Thyroid gland (tissue), 4 donors: ENCODE results near the gene OBI1. TPM values are rescaled to one million over a fixed set of nuclear protein-coding genes. Genes with fewer than 3 reads are reported as not detected.

ENCODE experiments used
- DNase-seq, 2 donors: peaks; one replicate each; pipeline ENCODE4 v3.0.0-alpha.2; 2019
- H3K27ac ChIP-seq, 3 donors: fragments of 200-600 bp; sonication (generic); 1 replicate in 2 of 3; 2 replicates in 1 of 3; pipeline ENCODE4 v1.5.1; 2016 to 2019; ENCODE audit warnings: mild to moderate bottlenecking in 1 of 3, moderate library complexity in 1 of 3
- H3K27me3 ChIP-seq: fragments of 200-600 bp; sonication (generic); one replicate; pipeline ENCODE4 v1.5.1; 2019
- H3K36me3 ChIP-seq, 2 donors: fragments of 200-600 bp; sonication (generic); one replicate each; pipeline ENCODE4 v1.5.1; 2016 to 2019
- H3K4me1 ChIP-seq, 2 donors: fragments of 200-600 bp; sonication (generic); one replicate each; pipeline ENCODE4 v1.5.1; 2017 to 2019
- H3K4me3 ChIP-seq, 3 donors: fragments of 200-600 bp; sonication (generic); replicated peaks in 1 of 3; 1 replicate in 2 of 3; 2 replicates in 1 of 3; pipeline ENCODE4 v1.5.1; 2016; ENCODE audit warnings: mild to moderate bottlenecking in 1 of 3
- H3K9me3 ChIP-seq: fragments of 200-600 bp; sonication (generic); one replicate; pipeline ENCODE4 v1.5.1; 2017
- POLR2A ChIP-seq, 2 donors: fragments of 450-650 bp; IDR thresholded peaks; one replicate each; pipeline ENCODE4 v1.6.1; 2017; ENCODE audit warnings: antibody characterized with exemption in 2 of 2, mild to moderate bottlenecking in 2 of 2, moderate library complexity in 1 of 2
- WGBS, 2 donors: methylation state at CpG; one replicate each; pipeline ENCODE4 v1.1.5; 2017; 5-methylcytosine and 5-hydroxymethylcytosine counted together
- intact Hi-C: fragments of 100-400 bp; cut with DNase I; formaldehyde crosslinking; loops from one replicate; pipeline ENCODE4 v1.15.1; 2023
- total RNA-seq, 4 donors: library from RNA; depleted of rRNA; stranded (reverse); fragments of >200 nt; gene quantifications; one replicate each; pipeline ENCODE4 v1.2.3, GENCODE V29; 2016
- TF ChIP-seq, protein P1 (sequence below), 6 experiments: fragments of 200-600 bp in 3 of 6; fragments of 450-650 bp in 3 of 6; sonication (generic) in 3 of 6; IDR thresholded peaks; one replicate each; pipeline ENCODE4 v1.5.1; 2016 to 2019; ENCODE audit warnings: antibody characterized with exemption in 6 of 6, mild to moderate bottlenecking in 2 of 6, inconsistent platforms in 1 of 6, moderate library complexity in 1 of 6

Gene OBI1
- total RNA-seq, 4 donors from 2014 or later = 10.1 to 17.3 (median 13.5) TPM

DNA sequence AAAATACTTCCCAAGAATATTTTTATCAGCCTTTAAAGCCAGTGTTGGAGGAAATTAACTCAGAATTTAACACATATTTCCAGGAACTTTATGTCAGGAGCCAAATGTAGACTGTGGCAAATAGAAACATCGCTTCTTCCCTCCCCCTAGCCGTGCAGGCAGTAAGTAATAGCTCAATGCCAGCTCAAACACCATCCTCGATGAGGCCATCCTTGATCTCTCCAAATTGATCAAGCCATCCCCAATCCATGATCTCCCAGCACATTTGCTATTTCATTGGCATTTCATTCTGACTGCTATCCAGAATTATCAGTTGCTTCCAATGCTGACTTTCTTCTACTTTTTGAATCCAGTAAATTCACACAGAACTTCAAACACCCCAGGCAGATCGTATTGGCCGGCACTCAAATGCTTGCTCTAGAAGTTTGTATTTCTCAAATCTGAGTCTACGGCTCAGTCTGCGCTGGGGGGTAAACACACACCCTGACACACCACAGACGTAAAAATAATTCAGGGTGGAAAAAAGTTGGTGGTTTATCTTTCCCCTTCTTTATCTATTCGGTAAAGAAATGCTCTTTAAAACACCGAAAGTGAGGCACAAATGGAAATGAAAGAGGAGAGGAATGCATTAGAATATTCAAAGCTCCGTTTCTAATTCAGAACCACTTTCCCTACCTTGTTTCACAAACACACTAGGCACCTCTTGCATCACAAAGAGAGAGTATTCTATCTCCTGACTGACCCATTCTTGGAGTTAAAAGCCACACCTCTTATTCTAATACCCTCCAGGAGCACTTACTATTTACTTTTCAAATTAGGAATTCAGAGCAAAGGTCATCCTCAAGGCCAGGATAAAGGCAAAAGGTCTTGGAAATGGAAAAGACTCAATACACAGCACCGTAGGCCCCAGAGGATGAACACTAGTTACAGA is 991 bp downstream of the OBI1 start:
- intact Hi-C loops = loop anchor here (10.0 kb wide), 1 partner anchor 53 kb away; the partner anchor contains the start of gene POU4F1
- Histone ChIP-seq H3K27me3 (no peaks in the 10 kb centered on the region), H3K27ac (peak overlapping the region in 1 of 3 donors; percentile 65), H3K4me3 (peak overlapping the region; percentile 62 to 85 (median 70)), H3K9me3 (no peaks in the 10 kb centered on the region), H3K36me3 (no peaks in the 10 kb centered on the region), H3K4me1 (peaks cover 0 to 7% of the 10 kb centered on the region in 2 donors)
- 12% methylated on average over 12 of the region's 12 CpGs for WGBS, 2 donors
- no peak for DNase-seq
- TF ChIP-seq POLR2A (IDR thresholded peaks at IDR 0.05) = no peak
- TF ChIP-seq, protein P1, sequence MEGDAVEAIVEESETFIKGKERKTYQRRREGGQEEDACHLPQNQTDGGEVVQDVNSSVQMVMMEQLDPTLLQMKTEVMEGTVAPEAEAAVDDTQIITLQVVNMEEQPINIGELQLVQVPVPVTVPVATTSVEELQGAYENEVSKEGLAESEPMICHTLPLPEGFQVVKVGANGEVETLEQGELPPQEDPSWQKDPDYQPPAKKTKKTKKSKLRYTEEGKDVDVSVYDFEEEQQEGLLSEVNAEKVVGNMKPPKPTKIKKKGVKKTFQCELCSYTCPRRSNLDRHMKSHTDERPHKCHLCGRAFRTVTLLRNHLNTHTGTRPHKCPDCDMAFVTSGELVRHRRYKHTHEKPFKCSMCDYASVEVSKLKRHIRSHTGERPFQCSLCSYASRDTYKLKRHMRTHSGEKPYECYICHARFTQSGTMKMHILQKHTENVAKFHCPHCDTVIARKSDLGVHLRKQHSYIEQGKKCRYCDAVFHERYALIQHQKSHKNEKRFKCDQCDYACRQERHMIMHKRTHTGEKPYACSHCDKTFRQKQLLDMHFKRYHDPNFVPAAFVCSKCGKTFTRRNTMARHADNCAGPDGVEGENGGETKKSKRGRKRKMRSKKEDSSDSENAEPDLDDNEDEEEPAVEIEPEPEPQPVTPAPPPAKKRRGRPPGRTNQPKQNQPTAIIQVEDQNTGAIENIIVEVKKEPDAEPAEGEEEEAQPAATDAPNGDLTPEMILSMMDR (IDR thresholded peaks at IDR 0.05) = no peak

DNA sequence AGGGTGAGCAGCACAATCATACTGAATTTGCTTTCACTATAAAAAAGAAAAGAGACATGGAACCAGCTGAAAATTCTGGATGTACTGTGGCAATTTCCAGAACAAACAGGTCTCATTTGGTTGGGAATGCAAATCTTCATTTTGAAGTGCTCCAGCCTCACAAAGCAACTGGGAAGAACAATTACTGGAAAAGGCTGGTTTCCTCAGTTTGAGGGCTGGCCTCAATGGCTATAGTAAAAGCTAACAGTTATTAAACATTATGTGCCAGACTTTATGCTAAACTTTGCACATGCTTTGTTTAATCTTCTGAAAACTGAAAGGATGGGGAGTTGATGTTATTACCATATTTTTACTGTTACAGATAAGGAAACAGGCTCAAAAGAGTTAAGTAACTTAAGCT is 3.0 kb downstream of the OBI1 start:
- Histone ChIP-seq H3K27ac (no peak overlapping the region), H3K9me3 (no peaks in the 10 kb centered on the region), H3K36me3 (no peaks in the 10 kb centered on the region), H3K4me1 (peaks cover 0 to 7% of the 10 kb centered on the region in 2 donors), H3K4me3 (no peak overlapping the region), H3K27me3 (no peaks in the 10 kb centered on the region)
- intact Hi-C loops = loop anchor here (10.0 kb wide), 1 partner anchor 51 kb away; the partner anchor contains the start of gene POU4F1
- no peak for TF ChIP-seq POLR2A (IDR thresholded peaks at IDR 0.05)
- TF ChIP-seq, protein P1 (IDR thresholded peaks at IDR 0.05) = no peak
- DNase-seq = no peak

DNA sequence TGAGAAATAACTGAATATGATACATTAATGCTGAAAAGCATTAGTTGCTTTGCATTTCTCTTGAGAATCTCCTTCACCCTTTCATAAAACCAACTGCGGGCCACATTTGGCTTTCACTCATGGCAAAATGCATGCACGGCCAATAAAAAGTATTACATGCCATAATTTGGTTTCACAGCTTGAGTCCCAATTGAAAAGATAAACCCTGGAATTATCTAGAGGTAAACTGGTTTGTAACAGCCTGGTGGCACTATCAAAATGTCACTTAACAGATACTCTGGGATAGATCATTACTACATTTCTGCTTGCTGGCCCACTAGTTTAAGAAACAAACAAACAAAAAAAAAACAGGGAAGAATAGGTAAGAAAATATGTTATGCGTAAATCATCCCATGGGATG is 3.9 kb downstream of the OBI1 start:
- no peak overlapping the region for H3K27ac ChIP-seq
- H3K4me1 ChIP-seq = peaks cover 0 to 7% of the 10 kb centered on the region in 2 donors
- no peaks in the 10 kb centered on the region for H3K36me3 ChIP-seq
- TF ChIP-seq POLR2A (IDR thresholded peaks at IDR 0.05) = no peak
- no peak for DNase-seq
- H3K27me3 ChIP-seq = no peaks in the 10 kb centered on the region
- intact Hi-C loops = loop anchor here (10.0 kb wide), 1 partner anchor 50 kb away; the partner anchor contains the start of gene POU4F1
- no peak overlapping the region for H3K4me3 ChIP-seq
- 94 to 95% methylated on average over 3 of the region's 3 CpGs for WGBS, 2 donors
- H3K9me3 ChIP-seq = no peaks in the 10 kb centered on the region

DNA sequence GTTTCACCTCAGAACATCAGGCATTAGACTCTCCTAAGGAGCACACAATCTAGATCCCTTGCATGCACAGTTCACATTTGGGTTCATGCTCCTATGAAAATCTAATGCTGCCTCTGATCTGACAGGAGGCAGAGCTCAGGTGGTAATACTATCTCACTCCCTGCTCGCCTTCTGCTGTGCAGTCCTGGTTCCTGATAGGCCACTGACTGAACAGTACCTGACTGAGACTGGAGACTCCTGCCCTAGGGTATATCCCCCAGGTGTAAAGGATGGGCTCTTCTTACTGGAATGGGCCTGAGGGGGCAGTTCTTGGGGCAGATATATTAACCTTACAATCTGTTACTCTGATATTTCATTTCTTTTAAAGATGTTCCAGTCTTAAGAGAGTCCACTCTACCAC is 6.3 kb downstream of the OBI1 start:
- 100% methylated on average over 1 of the region's 1 CpG for WGBS, 2 donors
- intact Hi-C loops = loop anchor here (10.0 kb wide), 1 partner anchor 48 kb away; the partner anchor contains the start of gene POU4F1

DNA sequence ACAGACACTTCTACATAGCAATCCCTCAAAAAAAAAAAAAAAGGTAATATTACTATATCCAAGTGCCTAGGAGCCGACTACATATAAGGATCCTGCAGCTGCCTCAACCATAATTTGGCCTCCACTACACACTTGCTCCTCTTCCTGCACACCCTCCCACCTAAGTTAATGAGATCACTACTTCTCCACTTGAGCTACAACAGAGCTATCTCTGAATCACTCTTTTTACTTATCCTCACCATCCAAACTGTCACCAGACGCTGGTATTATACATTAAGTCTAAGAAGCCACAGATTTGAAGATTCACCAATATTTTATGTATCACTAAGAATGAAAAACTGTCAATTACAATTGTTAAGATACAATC is 8.3 kb downstream of the OBI1 start:
- 88 to 94% methylated on average over 2 of the region's 2 CpGs for WGBS, 2 donors
- H3K27me3 ChIP-seq = no peaks in the 10 kb centered on the region
- no peaks in the 10 kb centered on the region for H3K9me3 ChIP-seq
- H3K4me1 ChIP-seq = no peaks in the 10 kb centered on the region
- TF ChIP-seq POLR2A (IDR thresholded peaks at IDR 0.05) = no peak
- intact Hi-C loops = loop anchor here (10.0 kb wide), 1 partner anchor 46 kb away; the partner anchor contains the start of gene POU4F1
- no peak overlapping the region for H3K4me3 ChIP-seq
- DNase-seq = no peak
- H3K36me3 ChIP-seq = no peaks in the 10 kb centered on the region
- no peak overlapping the region for H3K27ac ChIP-seq

More for the DNA sequence above, 6.3 kb downstream of the OBI1 start:
- Histone ChIP-seq H3K27ac (no peak overlapping the region), H3K4me1 (peaks cover 0 to 1% of the 10 kb centered on the region in 2 donors), H3K36me3 (no peaks in the 10 kb centered on the region), H3K4me3 (no peak overlapping the region), H3K9me3 (no peaks in the 10 kb centered on the region), H3K27me3 (no peaks in the 10 kb centered on the region)
- no peak for DNase-seq
- TF ChIP-seq POLR2A (IDR thresholded peaks at IDR 0.05) = no peak
- TF ChIP-seq, protein P1 (IDR thresholded peaks at IDR 0.05) = no peak
